Mesenchymal stem cell (in vitro differentiated cells and primary cell): ENCODE data around the gene ATG10.

Experiments used
- DNase-seq: peaks from one replicate; pipeline ENCODE4 v3.0.0-alpha.2; 2013
- H2AFZ ChIP-seq: one replicate; pipeline ENCODE4 v1.6.1; 2013; ENCODE audit warnings: low read depth, mild to moderate bottlenecking, control low read depth, inconsistent platforms, low read length, moderate library complexity
- H2AK5ac ChIP-seq: 2 replicates; pipeline ENCODE4 v1.6.1; 2013; ENCODE audit warnings: low read length, moderate library complexity, mild to moderate bottlenecking, inconsistent platforms; ENCODE audit not compliant: severe bottlenecking
- H2BK120ac ChIP-seq: one replicate; pipeline ENCODE4 v1.6.1; 2013; ENCODE audit warnings: low read depth, mild to moderate bottlenecking, inconsistent platforms, low read length, moderate library complexity
- H2BK12ac ChIP-seq, 2 experiments: one replicate each; pipeline ENCODE4 v1.6.1; 2013; ENCODE audit warnings: inconsistent platforms in 2 of 2, low read length in 2 of 2, mild to moderate bottlenecking in 2 of 2, moderate library complexity in 2 of 2, control low read depth in 1 of 2
- H2BK15ac ChIP-seq: one replicate; pipeline ENCODE4 v1.6.1; 2013; ENCODE audit warnings: mild to moderate bottlenecking, low read depth, inconsistent platforms; ENCODE audit not compliant: poor library complexity, severe bottlenecking
- H2BK5ac ChIP-seq: 2 replicates; pipeline ENCODE4 v1.6.1; 2013; ENCODE audit warnings: low read depth, mild to moderate bottlenecking, low read length, control low read depth, inconsistent platforms; ENCODE audit not compliant: poor library complexity, severe bottlenecking
- H3K14ac ChIP-seq, 2 experiments: one replicate each; pipeline ENCODE4 v1.6.1; 2013; ENCODE audit warnings: inconsistent platforms in 2 of 2, low read length in 2 of 2, control low read depth in 1 of 2, mild to moderate bottlenecking in 1 of 2, moderate library complexity in 1 of 2
- H3K18ac ChIP-seq, 2 experiments: one replicate each; pipeline ENCODE4 v1.6.1; 2013; ENCODE audit warnings: inconsistent platforms in 2 of 2, low read length in 2 of 2, control low read depth in 1 of 2, low read depth in 1 of 2, mild to moderate bottlenecking in 1 of 2
- H3K23ac ChIP-seq, 2 experiments: one replicate each; pipeline ENCODE4 v1.6.1; 2013; ENCODE audit warnings: inconsistent platforms in 2 of 2, low read length in 2 of 2, mild to moderate bottlenecking in 2 of 2, moderate library complexity in 2 of 2, control low read depth in 1 of 2
- H3K27ac ChIP-seq: 2 replicates; pipeline ENCODE4 v1.5.1; 2013; ENCODE audit warnings: mild to moderate bottlenecking, moderate library complexity, low read length, control low read depth, inconsistent platforms; ENCODE audit not compliant: poor library complexity, severe bottlenecking
- H3K27me3 ChIP-seq, 2 experiments: 2 replicates each; pipeline versions ENCODE4 v1.6.1 to v1.7.0; 2013; ENCODE audit warnings: low read length in 2 of 2, mild to moderate bottlenecking in 2 of 2, moderate library complexity in 2 of 2, control low read depth in 1 of 2, inconsistent platforms in 1 of 2; ENCODE audit not compliant: control insufficient read depth in 1 of 2, insufficient read depth in 1 of 2
- H3K36me3 ChIP-seq, 2 experiments: 2 replicates each; pipeline versions ENCODE4 v1.6.1 to v1.7.0; 2013; ENCODE audit warnings: low read length in 2 of 2, control low read depth in 1 of 2, inconsistent platforms in 1 of 2, low read depth in 1 of 2, mild to moderate bottlenecking in 1 of 2; ENCODE audit not compliant: insufficient read depth in 2 of 2, control insufficient read depth in 1 of 2
- H3K4ac ChIP-seq, 2 experiments: one replicate each; pipeline ENCODE4 v1.6.1; 2013; ENCODE audit warnings: inconsistent platforms in 2 of 2, low read length in 2 of 2, mild to moderate bottlenecking in 2 of 2, moderate library complexity in 2 of 2, control low read depth in 1 of 2, low read depth in 1 of 2
- H3K4me1 ChIP-seq: 2 replicates; pipeline ENCODE4 v1.6.1; 2013; ENCODE audit warnings: low read depth, low read length, control low read depth; ENCODE audit not compliant: control insufficient read depth, insufficient read depth
- H3K4me2 ChIP-seq: 2 replicates; pipeline ENCODE4 v1.6.1; 2013; ENCODE audit warnings: low read length, mild to moderate bottlenecking, inconsistent platforms; ENCODE audit not compliant: poor library complexity, severe bottlenecking
- H3K4me3 ChIP-seq, 2 experiments: 2 replicates each; pipeline versions ENCODE4 v1.5.1 to v1.7.0; 2013; ENCODE audit warnings: low read length in 2 of 2, mild to moderate bottlenecking in 2 of 2, control low read depth in 1 of 2, low read depth in 1 of 2; ENCODE audit not compliant: insufficient read depth in 1 of 2
- H3K79me1 ChIP-seq: replicated peaks from 2 replicates; pipeline ENCODE4 v1.6.1; 2013; ENCODE audit warnings: mild to moderate bottlenecking, control low read depth, low read length, inconsistent platforms; ENCODE audit not compliant: poor library complexity, severe bottlenecking
- H3K9ac ChIP-seq: 2 replicates; pipeline ENCODE4 v1.7.0; 2013; ENCODE audit warnings: mild to moderate bottlenecking, low read length, moderate library complexity
- H3K9me3 ChIP-seq: 2 replicates; pipeline ENCODE4 v1.7.0; 2013; ENCODE audit warnings: mild to moderate bottlenecking, low read length; ENCODE audit not compliant: control insufficient read depth
- H4K8ac ChIP-seq: one replicate; pipeline ENCODE4 v1.6.1; 2013; ENCODE audit warnings: inconsistent platforms, mild to moderate bottlenecking, low read length, moderate library complexity
- H4K91ac ChIP-seq: one replicate; pipeline ENCODE4 v1.6.1; 2013; ENCODE audit warnings: mild to moderate bottlenecking, low read length, inconsistent platforms
- WGBS: methylation state at CpG from one replicate; pipeline ENCODE4 v1.1.7; 2013; ENCODE audit warnings: mixed read lengths; 5-methylcytosine and 5-hydroxymethylcytosine counted together

ATG10 gene

DNA sequence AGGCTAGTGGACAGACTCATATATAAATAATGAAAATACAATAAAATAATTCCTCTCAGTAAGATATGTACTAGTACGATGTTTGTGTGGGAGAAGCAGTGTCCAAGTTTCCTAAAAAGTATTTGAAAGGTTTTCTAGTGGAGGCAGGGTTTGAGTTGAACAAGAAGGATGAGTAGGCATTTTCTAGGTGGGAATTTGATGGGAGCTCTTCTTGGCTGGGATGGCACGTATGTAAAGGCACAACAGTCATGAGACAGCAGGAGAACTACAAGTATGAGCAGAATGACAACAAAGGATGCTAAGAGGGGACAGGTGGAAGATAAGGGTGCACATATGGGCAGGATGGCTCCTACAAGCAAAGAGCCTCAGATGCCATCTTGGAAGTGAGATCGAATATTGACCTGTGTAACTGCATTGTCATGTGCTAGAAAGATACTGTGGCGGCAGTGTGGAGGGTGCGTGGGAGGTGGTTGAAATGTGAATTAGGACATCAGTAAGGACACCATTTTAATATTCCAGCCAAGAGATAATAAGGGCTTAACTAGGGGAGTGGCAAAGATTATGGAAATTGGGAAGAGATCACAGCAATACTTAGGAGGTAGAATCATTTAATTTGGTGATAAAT lies 170.5 kb downstream of the ATG10 start:
- Histone ChIP-seq H3K36me3 (no peaks in the 10 kb centered on the region), H3K27me3 (no peaks in the 10 kb centered on the region), H2AFZ (no peak overlapping the region), H4K8ac (no peak overlapping the region), H3K9ac (no peak overlapping the region), H3K79me1 (no peaks in the 10 kb centered on the region), H3K23ac (no peak overlapping the region), H3K4me3 (no peak overlapping the region), H3K9me3 (peaks cover 27% of the 10 kb centered on the region), H2BK120ac (no peak overlapping the region), H2BK12ac (no peak overlapping the region), H2AK5ac (no peak overlapping the region), H3K4me1 (no peaks in the 10 kb centered on the region), H3K4me2 (no peak overlapping the region), H4K91ac (no peak overlapping the region), H3K27ac (no peak overlapping the region), H3K4ac (no peak overlapping the region), H2BK5ac (no peak overlapping the region), H3K18ac (no peak overlapping the region), H3K14ac (no peak overlapping the region), H2BK15ac (no peak overlapping the region)
- 98% methylated on average over 5 of the region's 5 CpGs for WGBS
- no peak for DNase-seq

DNA sequence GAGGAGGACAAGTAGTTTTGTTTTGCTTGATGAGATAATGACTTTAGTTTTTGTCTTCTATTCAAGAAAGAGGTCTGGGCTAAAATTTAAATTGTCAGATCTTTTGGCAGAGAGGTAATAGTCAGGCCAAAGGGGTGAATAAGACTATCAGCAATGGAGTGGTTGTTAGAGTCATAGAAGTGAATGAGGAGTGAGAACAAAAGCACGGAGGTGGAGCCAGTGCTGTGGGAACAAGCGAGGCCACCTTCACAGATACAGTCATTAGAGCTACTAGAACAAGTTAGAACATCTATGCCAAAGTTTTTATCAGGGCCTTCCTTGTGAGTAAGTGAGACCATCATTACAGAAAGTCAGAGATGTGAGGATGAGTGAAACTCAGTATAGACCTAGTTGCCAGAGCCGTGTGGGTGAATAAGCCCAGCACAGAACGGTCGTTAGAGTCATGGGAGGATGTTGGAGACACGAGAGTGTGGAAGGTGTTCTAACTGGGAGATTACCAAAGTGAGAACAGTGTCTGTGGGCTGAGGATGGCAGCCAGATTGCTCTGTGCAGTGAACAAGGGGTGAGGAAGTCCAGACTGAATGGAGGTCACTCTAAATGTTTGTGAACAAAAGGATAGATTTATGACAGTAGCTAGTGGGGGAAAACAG lies 171.2 kb downstream of the ATG10 start:
- Histone ChIP-seq H3K4me3 (no peak overlapping the region), H2AFZ (no peak overlapping the region), H2BK120ac (no peak overlapping the region), H3K4me2 (no peak overlapping the region), H3K18ac (no peak overlapping the region), H3K4me1 (no peaks in the 10 kb centered on the region), H3K9ac (no peak overlapping the region), H3K4ac (no peak overlapping the region), H3K27me3 (no peaks in the 10 kb centered on the region), H3K27ac (no peak overlapping the region), H3K9me3 (peaks cover 27% of the 10 kb centered on the region), H3K36me3 (no peaks in the 10 kb centered on the region), H2BK15ac (no peak overlapping the region), H2AK5ac (no peak overlapping the region), H3K23ac (no peak overlapping the region), H2BK5ac (no peak overlapping the region), H4K8ac (no peak overlapping the region), H4K91ac (no peak overlapping the region), H3K14ac (no peak overlapping the region), H2BK12ac (no peak overlapping the region), H3K79me1 (no peaks in the 10 kb centered on the region)
- WGBS, result 74% methylated on average over 4 of the region's 6 CpGs
- no peak for DNase-seq

DNA sequence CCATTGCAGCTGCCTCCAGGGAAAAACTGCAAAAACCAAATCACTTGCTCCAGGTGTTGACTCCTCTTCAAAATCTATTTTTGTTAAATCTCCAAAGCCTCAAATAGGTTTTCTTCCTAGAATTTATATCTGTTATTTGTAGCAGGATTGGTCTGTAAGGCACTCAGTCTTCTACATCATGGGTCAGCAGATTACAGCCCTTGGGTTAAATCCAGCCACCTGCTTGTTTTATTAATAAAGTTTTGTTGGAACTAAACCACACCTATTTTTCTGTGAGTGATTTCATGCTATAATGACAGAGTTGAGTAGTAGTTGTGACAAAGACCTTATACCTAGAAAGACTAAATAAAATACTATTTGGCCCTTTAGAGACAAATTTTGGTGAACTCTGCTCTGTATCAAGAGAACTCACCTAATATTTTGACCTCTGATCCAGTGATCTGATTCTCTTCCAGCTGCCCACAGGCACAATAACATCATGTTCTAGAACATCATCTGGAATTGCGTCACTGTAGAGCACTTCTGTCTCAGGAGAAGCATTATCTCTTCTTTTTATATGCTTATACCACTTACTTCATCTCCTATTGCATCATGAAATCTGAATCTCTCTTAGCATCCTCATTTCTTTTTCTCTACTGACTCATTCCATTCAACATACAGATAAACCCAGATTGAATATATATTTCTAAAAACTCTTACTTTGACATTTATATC lies 176.2 kb downstream of the ATG10 start:
- Histone ChIP-seq H3K79me1 (peaks cover 1% of the 10 kb centered on the region), H3K9me3 (peaks cover 23% of the 10 kb centered on the region), H2BK12ac (no peak overlapping the region), H3K4me3 (no peak overlapping the region), H4K8ac (no peak overlapping the region), H3K4ac (no peak overlapping the region), H2AK5ac (no peak overlapping the region), H3K36me3 (no peaks in the 10 kb centered on the region), H3K14ac (no peak overlapping the region), H2AFZ (no peak overlapping the region), H2BK120ac (no peak overlapping the region), H3K4me1 (peaks cover 4% of the 10 kb centered on the region), H4K91ac (no peak overlapping the region), H3K27me3 (no peaks in the 10 kb centered on the region), H3K27ac (no peak overlapping the region), H3K23ac (no peak overlapping the region), H2BK5ac (no peak overlapping the region), H2BK15ac (no peak overlapping the region), H3K4me2 (no peak overlapping the region), H3K9ac (no peak overlapping the region), H3K18ac (no peak overlapping the region)
- WGBS, result 78% methylated on average over 1 of the region's 1 CpG
- peak; percentile 68 for DNase-seq

DNA sequence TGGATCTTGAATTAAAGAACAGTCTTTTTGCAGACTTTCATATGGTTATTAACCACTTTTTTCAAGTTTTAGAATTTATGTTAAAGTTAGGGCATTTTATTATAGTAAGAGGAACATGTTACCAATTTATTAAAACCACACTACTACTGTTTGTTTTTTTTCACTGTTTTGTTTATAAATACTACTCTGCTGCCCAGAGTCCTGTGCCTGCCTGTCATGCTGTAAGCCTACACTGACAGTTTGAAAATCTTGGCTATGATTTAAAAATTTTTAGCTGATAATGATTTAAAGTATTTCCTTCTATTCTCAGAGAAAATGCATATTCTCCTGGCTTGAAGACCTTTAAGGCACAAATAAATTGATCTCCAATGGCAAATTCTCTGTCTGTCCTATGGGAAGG lies 177.6 kb downstream of the ATG10 start:
- no peak overlapping the region for H4K91ac ChIP-seq
- H2BK12ac ChIP-seq, result no peak overlapping the region
- H3K18ac ChIP-seq, result no peak overlapping the region
- no peak overlapping the region for H4K8ac ChIP-seq
- no peak overlapping the region for H3K4me3 ChIP-seq
- no peak overlapping the region for H2AK5ac ChIP-seq
- no peak for DNase-seq
- H2BK15ac ChIP-seq, result no peak overlapping the region
- H3K4me1 ChIP-seq, result peaks cover 4% of the 10 kb centered on the region
- no peak overlapping the region for H2BK5ac ChIP-seq
- peaks cover 12% of the 10 kb centered on the region for H3K9me3 ChIP-seq
- H2AFZ ChIP-seq, result no peak overlapping the region
- no peak overlapping the region for H3K14ac ChIP-seq
- no peaks in the 10 kb centered on the region for H3K36me3 ChIP-seq
- H3K79me1 ChIP-seq, result peaks cover 1% of the 10 kb centered on the region
- H3K27me3 ChIP-seq, result no peaks in the 10 kb centered on the region
- H3K23ac ChIP-seq, result no peak overlapping the region
- H3K4me2 ChIP-seq, result no peak overlapping the region
- H3K4ac ChIP-seq, result no peak overlapping the region
- no peak overlapping the region for H3K9ac ChIP-seq
- H3K27ac ChIP-seq, result no peak overlapping the region
- H2BK120ac ChIP-seq, result no peak overlapping the region
